GM10248 (cell line): ENCODE results near the gene LRFN2.

Source experiments
- CTCF ChIA-PET: fragments of 300-600 bp; sonication (Branson Sonifier 250); formaldehyde crosslinking; extraction: SDS; loops from one replicate; lab custom pipeline; 2021; ENCODE audit warnings: antibody characterized with exemption; lab: Yijun Ruan, JAX
- POLR2A ChIA-PET: fragments of 350-650 bp; sonication (Branson Sonifier 250); formaldehyde crosslinking; extraction: SDS; loops from one replicate; lab custom pipeline; 2020; ENCODE audit warnings: antibody characterized with exemption; lab: Yijun Ruan, JAX
- DNase-seq: peaks from one replicate; pipeline ENCODE4 v3.0.0; 2012; ENCODE audit errors: extremely low spot score
- CTCF ChIP-seq: IDR thresholded peaks from 2 replicates; pipeline ENCODE4 v1.5.1; 2012; ENCODE audit warnings: mild to moderate bottlenecking, low read depth; ENCODE audit errors: extremely low read depth, missing control alignments, control extremely low read depth

LRFN2 gene

DNA sequence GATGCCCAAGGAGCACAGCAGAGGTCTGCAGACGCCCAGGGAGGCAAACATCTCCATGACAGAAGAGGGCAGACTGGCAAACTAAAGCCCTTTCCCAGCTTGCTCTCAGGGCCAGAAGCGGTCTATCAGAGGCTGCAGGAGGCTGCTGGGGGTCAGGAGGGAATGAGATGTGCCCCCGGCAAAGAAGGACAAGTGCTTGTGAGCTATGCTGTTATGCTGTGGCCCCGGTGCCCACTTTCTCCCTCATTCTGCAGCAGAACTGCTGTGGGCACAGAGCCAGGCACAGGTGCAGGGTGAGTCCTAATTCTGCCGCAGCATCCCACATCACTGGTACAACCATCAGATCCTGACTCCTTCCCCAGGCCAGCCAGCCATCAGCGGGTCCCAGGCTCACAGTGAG, 46.4 kb downstream of the LRFN2 start:
- no peak for DNase-seq
- POLR2A ChIA-PET, result no interaction called here
- TF ChIP-seq CTCF, result no peak
- CTCF ChIA-PET, result interaction anchor here (1.4 kb wide), 1 partner anchor 11 kb away, joined by 3 read pairs; no protein-coding TSS in a partner anchor

- CTCF ChIA-PET, result interaction anchor here (1.1 to 1.4 kb wide), 2 partner anchors 10 to 12 kb away, joined by 3 to 4 read pairs; no protein-coding TSS in a partner anchor
- no peak for DNase-seq
- TF ChIP-seq CTCF, result no peak
- POLR2A ChIA-PET, result no interaction called here
Measured at GRCh38 chr6:40539853-40540252, 47.3 kb downstream of the LRFN2 start.

DNA sequence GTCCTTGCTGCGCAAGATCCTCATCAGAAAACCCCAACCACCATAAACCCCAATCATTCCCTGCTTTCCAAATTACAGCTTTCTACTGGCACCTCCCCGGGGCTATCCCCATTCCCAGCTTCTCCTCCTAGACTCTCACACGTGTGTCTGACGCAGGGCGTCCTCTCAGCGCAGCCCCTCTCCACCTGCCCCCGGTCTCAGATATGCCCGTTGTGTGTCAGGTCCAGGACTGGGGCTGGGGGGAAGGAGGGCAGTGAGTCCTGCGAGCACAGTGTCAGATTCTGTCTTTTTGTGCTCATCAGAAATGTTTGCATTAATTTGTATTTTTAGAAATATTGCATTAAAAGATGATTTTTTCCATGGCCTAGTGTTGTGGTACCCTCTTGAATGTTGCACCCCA, 48.6 kb downstream of the LRFN2 start:
- no peak for TF ChIP-seq CTCF
- POLR2A ChIA-PET, result no interaction called here

GRCh38 chr6:40537446-40537845, 49.7 kb downstream of the LRFN2 start:
- CTCF ChIA-PET, result interaction anchor here (0.7 to 1.6 kb wide), 3 partner anchors 9 to 13 kb away, joined by 3 to 4 read pairs (median 3); no protein-coding TSS in a partner anchor
- TF ChIP-seq CTCF, result no peak
- no peak for DNase-seq
- POLR2A ChIA-PET, result no interaction called here

More for the DNA sequence above, 48.6 kb downstream of the LRFN2 start:
- CTCF ChIA-PET, result interaction anchor here (1.3 kb wide), 1 partner anchor 10 kb away, joined by 5 read pairs; no protein-coding TSS in a partner anchor
- DNase-seq, result no peak

DNA sequence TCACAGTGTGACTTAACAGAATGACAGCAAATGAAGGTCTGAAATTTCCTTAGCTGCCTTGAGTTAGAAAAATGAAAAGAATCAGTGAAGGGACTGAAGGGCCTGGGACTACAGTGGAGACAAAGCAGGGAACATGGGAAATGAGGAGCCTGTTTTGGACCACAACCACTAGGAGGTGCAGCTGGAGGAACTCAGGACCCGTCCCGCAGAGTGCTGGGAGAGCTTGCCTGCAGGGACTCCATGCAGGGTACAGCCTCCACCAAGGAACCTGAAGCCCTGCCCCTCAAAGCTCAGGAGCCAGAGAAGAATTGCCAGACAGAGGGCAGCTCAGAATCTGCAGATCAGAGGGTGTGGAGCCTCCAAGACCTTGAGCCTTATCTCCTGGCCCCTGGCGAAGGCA, 50.7 kb downstream of the LRFN2 start:
- DNase-seq, result no peak
- no peak for TF ChIP-seq CTCF
- ChIA-PET CTCF (interaction anchor here (1.2 to 1.6 kb wide), 2 partner anchors 12 to 14 kb away, joined by 3 to 4 read pairs; no protein-coding TSS in a partner anchor), POLR2A (no interaction called here)

DNA sequence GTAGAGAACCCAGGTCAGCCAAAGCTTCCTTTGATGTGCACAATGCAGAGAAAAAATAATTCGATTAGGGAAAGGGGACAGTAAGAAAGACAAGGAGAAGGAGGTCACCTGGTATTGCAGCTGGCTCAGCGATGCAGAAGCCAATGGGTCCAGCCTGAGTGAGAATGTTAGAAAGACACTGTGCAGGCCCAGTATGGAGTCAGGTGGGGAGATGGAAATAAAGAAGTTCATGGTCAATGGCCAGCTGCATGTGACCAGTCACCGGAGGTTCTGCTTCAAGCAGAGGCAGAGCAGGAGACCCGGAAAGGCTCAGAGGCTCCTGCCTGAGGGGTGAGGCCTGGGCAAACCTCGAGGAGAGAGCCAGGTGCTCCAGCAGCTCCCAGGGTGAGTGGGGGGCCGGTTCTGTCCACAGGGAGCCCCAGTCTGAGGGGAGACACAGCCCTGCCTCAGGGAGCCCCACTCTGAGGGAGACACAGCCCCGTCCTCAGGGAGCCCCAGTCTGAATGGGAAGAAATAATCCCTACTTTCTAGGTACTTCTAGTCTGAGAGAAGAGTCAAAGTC, 51.3 kb downstream of the LRFN2 start:
- no peak for TF ChIP-seq CTCF
- ChIA-PET POLR2A (no interaction called here), CTCF (interaction anchor here (1.0 to 1.2 kb wide), 2 partner anchors 11 to 14 kb away, joined by 3 read pairs; no protein-coding TSS in a partner anchor)
- DNase-seq, result no peak
